ENCODE results near the gene NEMP1. TPM values are rescaled to one million over a fixed set of nuclear protein-coding genes. Genes with fewer than 3 reads are reported as not detected.

NEMP1 gene
- total RNA-seq, 4 donors from 2014 or later: 8.3 to 11.8 (median 10.0) TPM

DNA sequence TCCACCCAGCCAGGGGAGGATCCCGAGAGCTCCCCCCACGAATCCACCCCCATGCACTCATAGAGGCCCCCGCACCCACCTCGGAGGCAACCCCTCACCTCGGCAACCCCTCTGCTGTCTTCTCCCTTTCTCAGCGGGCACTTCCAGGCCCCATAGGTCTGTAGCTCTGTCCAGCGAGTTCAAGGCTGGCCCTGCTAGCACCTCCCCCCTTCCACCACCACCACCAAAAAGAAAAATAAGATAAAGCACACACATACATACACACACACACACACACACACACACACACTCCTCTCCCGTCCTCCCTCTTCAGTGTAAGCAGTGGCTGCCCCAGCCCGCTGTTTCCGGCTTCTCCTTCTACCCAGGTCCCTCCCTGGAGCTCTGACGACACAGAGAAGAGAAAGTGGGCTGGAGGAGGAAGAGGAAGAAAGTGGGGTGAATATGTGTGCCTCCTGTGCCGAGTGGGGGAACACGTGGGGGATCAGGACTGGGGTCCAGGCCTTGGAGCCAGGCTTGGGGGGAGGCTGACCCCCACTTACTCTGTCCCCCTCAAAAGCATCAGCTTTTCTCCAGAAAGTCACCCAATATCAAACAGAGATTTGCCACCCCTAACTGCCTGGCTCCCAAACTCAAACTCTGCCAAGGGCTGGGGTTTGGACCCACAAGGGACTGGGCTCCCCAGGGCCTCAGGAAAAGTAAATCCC lies 32.6 kb upstream of the NEMP1 start, which contains the start of gene STAT6:
TSS of gene STAT6 (minus strand) at position 332 of the 704 bp plus-strand sequence. CDS start 3,084 bp downstream, outside the sequence.
- TF ChIP-seq POLR2AphosphoS5 (IDR thresholded peaks at IDR 0.05) (no peak), POLR2A (IDR thresholded peaks at IDR 0.05; ENCODE audit: low read depth) (peak; percentile 38)
- DNase-seq (ENCODE audit: extremely low spot score): peak; percentile 96
- under 1% methylated on average over 13 of the region's 13 CpGs for WGBS
- no peaks in the 10 kb centered on the region for H3K9me3 ChIP-seq
- H3K27me3 ChIP-seq: no peaks in the 10 kb centered on the region
- H3K4me1 ChIP-seq: peaks cover 17 to 56% (median 50%) of the 10 kb centered on the region in 4 donors
- peaks cover 6 to 23% (median 22%) of the 10 kb centered on the region in 4 donors for H3K36me3 ChIP-seq
- peak within 1 kb of the TSS; percentile 98 to 99 (median 98) for H3K27ac ChIP-seq (replicated peaks in 1 of 4)
- intact Hi-C loops (cut with DNase I): loop anchor here (2.0 to 5.0 kb wide), 2 partner anchors 22 to 104 kb away; partner anchors contain the start of genes NAB2 and ZBTB39
- peak within 1 kb of the TSS; percentile 67 to 82 (median 76) for H3K4me3 ChIP-seq

DNA sequence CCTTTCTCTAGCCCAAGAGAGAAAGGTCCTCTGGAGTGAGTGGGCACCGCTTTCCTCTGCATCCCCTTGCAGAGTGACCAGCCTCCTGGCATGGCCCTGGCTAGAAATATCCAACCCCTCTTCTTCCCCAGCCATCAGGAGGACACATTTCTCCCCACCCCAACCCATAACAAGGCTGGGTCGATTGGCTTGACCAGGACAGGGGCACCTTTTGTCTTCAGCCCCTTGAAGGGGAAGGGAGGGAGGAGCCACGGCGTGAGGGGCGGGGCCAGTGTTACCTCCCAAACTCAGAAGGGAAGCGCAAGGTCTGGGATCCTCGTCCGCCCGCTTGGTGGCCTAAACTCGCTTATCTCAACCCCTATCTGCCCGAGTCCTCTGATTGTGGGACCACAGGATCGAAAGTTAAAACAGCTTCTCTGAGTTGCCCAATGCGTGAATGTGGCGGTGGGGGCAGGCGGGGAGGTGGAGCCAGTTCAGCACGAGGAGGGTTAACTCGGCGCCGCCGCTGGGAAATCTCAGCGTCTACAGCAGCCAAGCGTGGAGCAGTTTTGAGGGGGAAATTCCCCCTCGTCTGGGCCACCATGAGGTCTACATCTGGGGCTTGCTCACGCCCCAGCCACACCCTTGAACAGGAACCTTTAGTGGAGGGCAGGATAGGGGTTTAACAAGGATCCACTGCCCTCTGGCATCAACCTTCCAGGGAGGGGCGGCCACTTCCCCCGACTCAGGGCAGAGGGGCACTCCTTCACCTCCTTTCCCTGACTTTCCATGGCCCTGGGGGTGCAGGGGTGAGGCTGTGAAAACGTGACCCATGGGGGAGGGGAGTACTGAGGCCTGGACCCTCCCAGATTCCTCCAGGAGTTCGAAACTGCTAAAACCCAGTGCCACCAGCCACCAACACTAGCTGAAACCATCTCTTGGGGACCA lies 31.8 kb upstream of the NEMP1 start:
- TF ChIP-seq, protein P1, sequence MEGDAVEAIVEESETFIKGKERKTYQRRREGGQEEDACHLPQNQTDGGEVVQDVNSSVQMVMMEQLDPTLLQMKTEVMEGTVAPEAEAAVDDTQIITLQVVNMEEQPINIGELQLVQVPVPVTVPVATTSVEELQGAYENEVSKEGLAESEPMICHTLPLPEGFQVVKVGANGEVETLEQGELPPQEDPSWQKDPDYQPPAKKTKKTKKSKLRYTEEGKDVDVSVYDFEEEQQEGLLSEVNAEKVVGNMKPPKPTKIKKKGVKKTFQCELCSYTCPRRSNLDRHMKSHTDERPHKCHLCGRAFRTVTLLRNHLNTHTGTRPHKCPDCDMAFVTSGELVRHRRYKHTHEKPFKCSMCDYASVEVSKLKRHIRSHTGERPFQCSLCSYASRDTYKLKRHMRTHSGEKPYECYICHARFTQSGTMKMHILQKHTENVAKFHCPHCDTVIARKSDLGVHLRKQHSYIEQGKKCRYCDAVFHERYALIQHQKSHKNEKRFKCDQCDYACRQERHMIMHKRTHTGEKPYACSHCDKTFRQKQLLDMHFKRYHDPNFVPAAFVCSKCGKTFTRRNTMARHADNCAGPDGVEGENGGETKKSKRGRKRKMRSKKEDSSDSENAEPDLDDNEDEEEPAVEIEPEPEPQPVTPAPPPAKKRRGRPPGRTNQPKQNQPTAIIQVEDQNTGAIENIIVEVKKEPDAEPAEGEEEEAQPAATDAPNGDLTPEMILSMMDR (IDR thresholded peaks at IDR 0.05): no peak
- TF ChIP-seq POLR2A (IDR thresholded peaks at IDR 0.05; ENCODE audit: low read depth) (no peak), POLR2AphosphoS5 (IDR thresholded peaks at IDR 0.05) (peak; percentile 54 to 64), EP300 (IDR thresholded peaks at IDR 0.05) (no peak)
- Histone ChIP-seq H3K27me3 (no peaks in the 10 kb centered on the region), H3K36me3 (peaks cover 14 to 31% (median 30%) of the 10 kb centered on the region in 4 donors), H3K27ac (replicated peaks in 1 of 4) (peak overlapping the region; percentile 98 to 99 (median 98)), H3K9me3 (no peaks in the 10 kb centered on the region), H3K4me3 (peak overlapping the region; percentile 67 to 82 (median 76)), H3K4me1 (peaks cover 17 to 61% (median 54%) of the 10 kb centered on the region in 4 donors)
- DNase-seq (ENCODE audit: extremely low spot score): no peak
- 6% methylated on average over 11 of the region's 28 CpGs for WGBS
- intact Hi-C loops (cut with DNase I): loop anchor here (2.0 to 5.0 kb wide), 2 partner anchors 22 to 103 kb away; partner anchors contain the start of genes NAB2 and ZBTB39

- Histone ChIP-seq H3K27me3 (no peaks in the 10 kb centered on the region), H3K36me3 (peaks cover 22 to 40% (median 39%) of the 10 kb centered on the region in 4 donors), H3K4me3 (peak overlapping the region; percentile 67 to 82 (median 76)), H3K9me3 (no peaks in the 10 kb centered on the region), H3K27ac (replicated peaks in 1 of 4) (peak overlapping the region; percentile 98 to 99 (median 98)), H3K4me1 (peaks cover 17 to 61% (median 54%) of the 10 kb centered on the region in 4 donors)
- TF ChIP-seq EP300 (IDR thresholded peaks at IDR 0.05) (no peak), POLR2A (IDR thresholded peaks at IDR 0.05; ENCODE audit: low read depth) (no peak), POLR2AphosphoS5 (IDR thresholded peaks at IDR 0.05) (no peak)
- TF ChIP-seq, protein P1 (IDR thresholded peaks at IDR 0.05): no peak
- DNase-seq (ENCODE audit: extremely low spot score): no peak
- 64% methylated on average over 7 of the region's 7 CpGs for WGBS
- intact Hi-C loops (cut with DNase I): loop anchor here (2.0 to 5.0 kb wide), 2 partner anchors 21 to 102 kb away; partner anchors contain the start of genes NAB2 and ZBTB39
Measured at GRCh38 chr12:57109207-57110103, 30.9 kb upstream of the NEMP1 start.

DNA sequence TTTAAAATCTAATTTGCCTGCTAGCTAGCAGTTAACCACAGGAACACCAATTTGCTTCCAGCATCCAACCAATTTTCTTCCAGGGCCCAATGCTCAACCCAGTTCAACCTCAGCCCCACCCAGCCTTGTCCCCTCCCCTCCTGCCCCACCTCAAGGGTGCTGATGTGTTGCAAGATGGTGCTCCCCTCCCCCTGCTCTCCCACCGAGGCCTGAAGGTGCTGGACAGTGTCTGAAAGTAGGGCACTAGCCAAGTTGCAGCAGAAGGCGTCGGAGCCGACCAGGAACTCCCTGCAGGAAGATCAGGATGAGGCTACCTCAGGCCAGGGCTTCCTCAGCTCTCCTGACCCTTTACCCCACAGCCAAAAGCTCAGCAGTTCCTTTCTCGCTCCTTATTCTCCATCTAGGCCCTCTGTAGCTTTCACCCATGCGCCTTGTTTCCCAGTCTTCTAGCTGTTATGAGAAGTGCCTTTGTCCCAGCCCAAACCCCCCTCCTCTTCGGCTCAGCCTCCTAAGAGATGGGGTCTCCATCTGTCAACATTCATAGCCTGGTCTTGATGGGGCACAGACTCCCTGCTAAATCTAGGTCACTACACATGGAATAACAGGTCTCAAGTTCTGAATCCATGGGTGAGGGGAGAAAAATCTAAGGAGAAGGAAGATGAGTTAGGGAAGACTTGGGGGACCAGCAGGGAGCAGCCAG lies 29.0 kb upstream of the NEMP1 start:
- no peaks in the 10 kb centered on the region for H3K9me3 ChIP-seq
- DNase-seq (ENCODE audit: extremely low spot score): no peak
- 54% methylated on average over 7 of the region's 7 CpGs for WGBS
- TF ChIP-seq POLR2AphosphoS5 (IDR thresholded peaks at IDR 0.05): no peak
- H3K36me3 ChIP-seq: peaks cover 28 to 56% (median 51%) of the 10 kb centered on the region in 4 donors
- H3K27ac ChIP-seq (replicated peaks in 1 of 4): peak overlapping the region in 3 of 4 donors; percentile 5 to 99 (median 17)
- H3K4me3 ChIP-seq: no peak overlapping the region
- H3K27me3 ChIP-seq: no peaks in the 10 kb centered on the region
- intact Hi-C loops (cut with DNase I): no loop called here
- H3K4me1 ChIP-seq: peaks cover 17 to 58% (median 54%) of the 10 kb centered on the region in 4 donors

Measured in esophagus muscularis mucosa (tissue), 4 donors.